K562 (cell line): ENCODE results near the gene CCR8. TPM values are rescaled to one million over a fixed set of nuclear protein-coding genes. Genes with fewer than 3 reads are reported as not detected.

Experiments used
- CCNT2 ChIP-seq: IDR thresholded peaks from 2 replicates; pipeline ENCODE4 v1.6.1; 2011; ENCODE audit warnings: borderline replicate concordance, low read depth, mild to moderate bottlenecking, moderate library complexity, mixed read lengths, low read length; ENCODE audit not compliant: insufficient read length; ENCODE audit errors: extremely low read depth
- E2F8 ChIP-seq: fragments of 450-650 bp; IDR thresholded peaks from 2 replicates; pipeline ENCODE4 v1.7.1; 2018; ENCODE audit warnings: mild to moderate bottlenecking, low read depth; ENCODE audit not compliant: partially characterized antibody
- FOXO4 ChIP-seq: fragments of 450-650 bp; formaldehyde crosslinking; IDR thresholded peaks from 2 replicates; pipeline ENCODE4 v1.4.0; 2020; ENCODE audit warnings: mild to moderate bottlenecking, moderate library complexity
- RBM14 ChIP-seq: fragments of 200-400 bp; formaldehyde crosslinking; IDR thresholded peaks from 2 replicates; pipeline ENCODE4 v1.6.1; 2018; ENCODE audit warnings: low read depth, mild to moderate bottlenecking, low read length, moderate library complexity, borderline replicate concordance; ENCODE audit not compliant: insufficient read depth
- TRIM25 ChIP-seq: fragments of 450-650 bp; IDR thresholded peaks from 2 replicates; pipeline ENCODE4 v1.7.0; 2016; ENCODE audit warnings: borderline replicate concordance
- ZNF311 ChIP-seq: fragments of 250-450 bp; sonication (Bioruptor Pico); IDR thresholded peaks from 2 replicates; pipeline ENCODE4 v1.4.0; 2020; ENCODE audit warnings: mild to moderate bottlenecking, moderate library complexity
- polyA plus RNA-seq, 8 experiments: library from polyadenylated mRNA; depleted of rRNA in 4 of 8; stranded (reverse) in 5 of 8; unstranded in 3 of 8; fragments of >200 nt; fragmentation: Nextera tagmentation in 2 of 8; fragmentation: Illumina TruSeq in 1 of 8; extraction: Ambion mirVana in 2 of 8; extraction: Trizol in 1 of 8; gene quantifications; 2 replicates each; pipeline versions ENCODE4 v1.2.1 to v1.2.3, GENCODE V29; 2011 to 2014; ENCODE audit warnings: inconsistent platforms in 1 of 8, missing spikeins in 1 of 8
- total RNA-seq, 7 experiments: library from RNA; depleted of rRNA in 6 of 7; stranded (reverse); fragments of >200 nt in 6 of 7; fragmentation: Illumina TruSeq in 2 of 7; extraction: Trizol in 2 of 7; gene quantifications; 2 replicates each; pipeline versions ENCODE4 v1.2.1 to v1.2.3, GENCODE V29; 2011 to 2021; ENCODE audit warnings: low replicate concordance in 1 of 7
- TF ChIP-seq, protein P1 (sequence below): fragments of 200-800 bp; sonication (Bioruptor generic); IDR thresholded peaks from 2 replicates; pipeline ENCODE4 v1.6.1; 2017; ENCODE audit warnings: missing genetic modification characterization, missing compliant biosample characterization
- TF ChIP-seq, protein P2 (sequence below): fragments of 450-650 bp; IDR thresholded peaks from 2 replicates; pipeline ENCODE4 v1.6.1; 2016; ENCODE audit warnings: low read depth

CCR8 gene
- total and polyA plus RNA-seq, 9 of the 15 experiments (the other 6 are each of a cell fraction or from before 2014, with no cell fraction given) = not detected

GRCh38 chr3:39287216-39288164 lies 42.0 kb upstream of the CCR8 start (continued):
- TF ChIP-seq RBM14 = no peak
- TF ChIP-seq ZNF311 (CRISPR knock-in tag) = no peak
- TF ChIP-seq E2F8 = no peak
- no peak for TF ChIP-seq FOXO4
- TF ChIP-seq, protein P1, sequence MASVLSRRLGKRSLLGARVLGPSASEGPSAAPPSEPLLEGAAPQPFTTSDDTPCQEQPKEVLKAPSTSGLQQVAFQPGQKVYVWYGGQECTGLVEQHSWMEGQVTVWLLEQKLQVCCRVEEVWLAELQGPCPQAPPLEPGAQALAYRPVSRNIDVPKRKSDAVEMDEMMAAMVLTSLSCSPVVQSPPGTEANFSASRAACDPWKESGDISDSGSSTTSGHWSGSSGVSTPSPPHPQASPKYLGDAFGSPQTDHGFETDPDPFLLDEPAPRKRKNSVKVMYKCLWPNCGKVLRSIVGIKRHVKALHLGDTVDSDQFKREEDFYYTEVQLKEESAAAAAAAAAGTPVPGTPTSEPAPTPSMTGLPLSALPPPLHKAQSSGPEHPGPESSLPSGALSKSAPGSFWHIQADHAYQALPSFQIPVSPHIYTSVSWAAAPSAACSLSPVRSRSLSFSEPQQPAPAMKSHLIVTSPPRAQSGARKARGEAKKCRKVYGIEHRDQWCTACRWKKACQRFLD = peak; percentile 71; the same call in 1 of the 2 replicates
- no peak for TF ChIP-seq TRIM25
- no peak for TF ChIP-seq CCNT2
- TF ChIP-seq, protein P2, sequence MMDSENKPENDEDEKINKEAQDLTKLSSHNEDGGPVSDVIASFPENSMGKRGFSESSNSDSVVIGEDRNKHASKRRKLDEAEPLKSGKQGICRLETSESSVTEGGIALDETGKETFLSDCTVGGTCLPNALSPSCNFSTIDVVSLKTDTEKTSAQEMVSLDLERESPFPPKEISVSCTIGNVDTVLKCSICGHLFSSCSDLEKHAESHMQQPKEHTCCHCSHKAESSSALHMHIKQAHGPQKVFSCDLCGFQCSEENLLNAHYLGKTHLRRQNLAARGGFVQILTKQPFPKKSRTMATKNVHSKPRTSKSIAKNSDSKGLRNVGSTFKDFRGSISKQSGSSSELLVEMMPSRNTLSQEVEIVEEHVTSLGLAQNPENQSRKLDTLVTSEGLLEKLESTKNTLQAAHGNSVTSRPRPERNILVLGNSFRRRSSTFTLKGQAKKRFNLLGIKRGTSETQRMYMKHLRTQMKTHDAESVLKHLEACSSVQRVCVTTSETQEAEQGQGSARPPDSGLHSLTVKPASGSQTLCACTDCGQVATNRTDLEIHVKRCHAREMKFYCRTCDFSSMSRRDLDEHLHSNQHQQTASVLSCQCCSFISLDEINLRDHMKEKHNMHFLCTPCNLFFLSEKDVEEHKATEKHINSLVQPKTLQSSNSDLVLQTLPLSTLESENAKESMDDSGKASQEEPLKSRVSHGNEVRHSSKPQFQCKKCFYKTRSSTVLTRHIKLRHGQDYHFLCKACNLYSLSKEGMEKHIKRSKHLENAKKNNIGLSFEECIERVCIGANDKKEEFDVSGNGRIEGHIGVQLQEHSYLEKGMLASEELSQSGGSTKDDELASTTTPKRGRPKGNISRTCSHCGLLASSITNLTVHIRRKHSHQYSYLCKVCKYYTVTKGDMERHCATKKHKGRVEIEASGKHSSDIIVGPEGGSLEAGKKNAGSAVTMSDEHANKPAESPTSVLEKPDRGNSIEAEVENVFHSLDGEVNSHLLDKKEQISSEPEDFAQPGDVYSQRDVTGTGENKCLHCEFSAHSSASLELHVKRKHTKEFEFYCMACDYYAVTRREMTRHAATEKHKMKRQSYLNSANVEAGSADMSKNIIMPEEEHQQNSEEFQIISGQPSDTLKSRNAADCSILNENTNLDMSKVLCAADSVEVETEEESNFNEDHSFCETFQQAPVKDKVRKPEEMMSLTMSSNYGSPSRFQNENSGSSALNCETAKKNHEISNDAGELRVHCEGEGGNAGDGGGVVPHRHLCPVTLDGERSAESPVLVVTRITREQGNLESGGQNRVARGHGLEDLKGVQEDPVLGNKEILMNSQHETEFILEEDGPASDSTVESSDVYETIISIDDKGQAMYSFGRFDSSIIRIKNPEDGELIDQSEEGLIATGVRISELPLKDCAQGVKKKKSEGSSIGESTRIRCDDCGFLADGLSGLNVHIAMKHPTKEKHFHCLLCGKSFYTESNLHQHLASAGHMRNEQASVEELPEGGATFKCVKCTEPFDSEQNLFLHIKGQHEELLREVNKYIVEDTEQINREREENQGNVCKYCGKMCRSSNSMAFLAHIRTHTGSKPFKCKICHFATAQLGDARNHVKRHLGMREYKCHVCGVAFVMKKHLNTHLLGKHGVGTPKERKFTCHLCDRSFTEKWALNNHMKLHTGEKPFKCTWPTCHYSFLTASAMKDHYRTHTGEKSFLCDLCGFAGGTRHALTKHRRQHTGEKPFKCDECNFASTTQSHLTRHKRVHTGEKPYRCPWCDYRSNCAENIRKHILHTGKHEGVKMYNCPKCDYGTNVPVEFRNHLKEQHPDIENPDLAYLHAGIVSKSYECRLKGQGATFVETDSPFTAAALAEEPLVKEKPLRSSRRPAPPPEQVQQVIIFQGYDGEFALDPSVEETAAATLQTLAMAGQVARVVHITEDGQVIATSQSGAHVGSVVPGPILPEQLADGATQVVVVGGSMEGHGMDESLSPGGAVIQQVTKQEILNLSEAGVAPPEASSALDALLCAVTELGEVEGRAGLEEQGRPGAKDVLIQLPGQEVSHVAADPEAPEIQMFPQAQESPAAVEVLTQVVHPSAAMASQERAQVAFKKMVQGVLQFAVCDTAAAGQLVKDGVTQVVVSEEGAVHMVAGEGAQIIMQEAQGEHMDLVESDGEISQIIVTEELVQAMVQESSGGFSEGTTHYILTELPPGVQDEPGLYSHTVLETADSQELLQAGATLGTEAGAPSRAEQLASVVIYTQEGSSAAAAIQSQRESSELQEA = no peak
